GM12878 (cell line): Measurements from ENCODE around the gene HUWE1. TPM values are rescaled to one million over a fixed set of nuclear protein-coding genes. Genes with fewer than 3 reads are reported as not detected.

ENCODE experiments used
- ATAC-seq: fragments of 200-7000 bp; cut with Tn5 transposase; 3 replicates; pipeline ENCODE4 v1.9.1; 2020; ENCODE audit warnings: mild to moderate bottlenecking, moderate library complexity
- BruUV-seq: library from RNA; stranded (reverse); fragments of 400-500 nt; replicated peaks from 2 replicates; lab custom pipeline; 2021; lab: Mats Ljungman, UMichigan
- CTCF ChIA-PET: fragments of 300-600 bp; sonication (Branson Sonifier 250); formaldehyde crosslinking; extraction: SDS; loops from one replicate; lab custom pipeline; 2021; ENCODE audit warnings: inconsistent platforms; lab: Yijun Ruan, JAX
- POLR2A ChIA-PET: fragments of 350-600 bp; formaldehyde crosslinking; extraction: SDS; loops from one replicate; lab custom pipeline; 2021; ENCODE audit warnings: inconsistent platforms; lab: Charles Lee
- RAD21 ChIA-PET: fragments of 300-600 bp; sonication (Branson Sonifier 250); formaldehyde crosslinking; loops from one replicate; lab custom pipeline; 2023; ENCODE audit warnings: antibody characterized with exemption; ENCODE audit not compliant: unreplicated experiment; lab: Charles Lee
- SMC1A ChIA-PET: fragments of 300-600 bp; sonication (Branson Sonifier 250); formaldehyde crosslinking; loops from one replicate; lab custom pipeline; 2023; ENCODE audit not compliant: unreplicated experiment, uncharacterized antibody; lab: Charles Lee
- DNase-seq: peaks from one replicate; pipeline ENCODE4 v3.0.0-alpha.2; 2011; ENCODE audit warnings: low read depth, low spot score
- FAIRE-seq: peaks from 3 replicates; lab custom pipeline; 2011; peaks lifted over from hg19 to GRCh38; lab: Jason Lieb, UNC
- H2AFZ ChIP-seq: 2 replicates; pipeline ENCODE4 v1.6.0; 2011; ENCODE audit warnings: low read depth, low read length, control low read depth; ENCODE audit not compliant: control insufficient read depth
- H3K27ac ChIP-seq: 2 replicates; pipeline ENCODE4 v1.5.1; 2011; ENCODE audit warnings: control low read depth; ENCODE audit not compliant: control insufficient read depth, insufficient read depth
- H3K27me3 ChIP-seq, 2 experiments: replicated peaks in 1 of 2; 2 replicates each; pipeline versions ENCODE4 v1.6.0 to v1.6.1; 2011; ENCODE audit warnings: low read length in 1 of 2; ENCODE audit not compliant: control insufficient read depth in 2 of 2, insufficient read depth in 2 of 2
- H3K36me3 ChIP-seq, 2 experiments: 2 replicates each; pipeline ENCODE4 v1.5.1; 2011; ENCODE audit warnings: low read length in 1 of 2; ENCODE audit not compliant: control insufficient read depth in 2 of 2, insufficient read depth in 2 of 2
- H3K4me1 ChIP-seq: 2 replicates; pipeline ENCODE4 v1.6.1; 2011; ENCODE audit warnings: mild to moderate bottlenecking, low read length, moderate library complexity, mixed read lengths; ENCODE audit not compliant: control insufficient read depth, insufficient read depth
- H3K4me2 ChIP-seq: 2 replicates; pipeline ENCODE4 v1.6.0; 2011; ENCODE audit warnings: control low read depth; ENCODE audit not compliant: control insufficient read depth, insufficient read depth
- H3K4me3 ChIP-seq: fragments of 200-600 bp; sonication (generic); 2 replicates; pipeline ENCODE4 v1.5.1; 2016
- H3K79me2 ChIP-seq: 2 replicates; pipeline ENCODE4 v1.6.0; 2011; ENCODE audit warnings: low read length; ENCODE audit not compliant: control insufficient read depth, insufficient read depth
- H3K9ac ChIP-seq: 2 replicates; pipeline ENCODE4 v1.8.0; 2011; ENCODE audit warnings: low read length, control low read depth, mixed read lengths; ENCODE audit not compliant: control insufficient read depth, insufficient read depth
- H3K9me3 ChIP-seq: replicated peaks from 3 replicates; pipeline ENCODE4 v1.5.1; 2011; ENCODE audit warnings: mild to moderate bottlenecking, low read length; ENCODE audit not compliant: control insufficient read depth, insufficient read depth
- H4K20me1 ChIP-seq: 2 replicates; pipeline ENCODE4 v1.6.0; 2011; ENCODE audit not compliant: control insufficient read depth, insufficient read depth
- BCL11A ChIP-seq: IDR thresholded peaks from 2 replicates; pipeline ENCODE4 v1.6.1; 2011; ENCODE audit warnings: low read depth, low read length
- CBX3 ChIP-seq: fragments of 200-600 bp; sonication (generic); IDR thresholded peaks from 2 replicates; pipeline ENCODE4 v1.6.1; 2016; ENCODE audit warnings: low read depth, borderline replicate concordance
- CREB1 ChIP-seq: IDR thresholded peaks from 2 replicates; pipeline ENCODE4 v1.6.1; 2012; ENCODE audit warnings: low read depth, mild to moderate bottlenecking, inconsistent platforms
- ELK1 ChIP-seq: IDR thresholded peaks from 2 replicates; pipeline ENCODE4 v1.6.1; 2012; ENCODE audit warnings: low read depth, low read length, improper control_type of control experiment
- ESRRA ChIP-seq: IDR thresholded peaks from 2 replicates; pipeline ENCODE4 v1.6.1; 2012; ENCODE audit warnings: mild to moderate bottlenecking, low read length, improper control_type of control experiment
- MTA2 ChIP-seq: fragments of 450-650 bp; IDR thresholded peaks from 2 replicates; pipeline ENCODE4 v1.6.1; 2016; ENCODE audit warnings: low read depth, mild to moderate bottlenecking, moderate library complexity
- MXI1 ChIP-seq: fragments of 150-350 bp; IDR thresholded peaks from 2 replicates; pipeline ENCODE4 v1.6.1; 2011; ENCODE audit warnings: low read depth, mild to moderate bottlenecking, inconsistent platforms, low read length, improper control_type of control experiment
- PAX8 ChIP-seq: fragments of 450-650 bp; IDR thresholded peaks from 2 replicates; pipeline ENCODE4 v1.6.1; 2017; ENCODE audit warnings: mild to moderate bottlenecking, moderate library complexity
- POLR2AphosphoS5 ChIP-seq: IDR thresholded peaks from 2 replicates; pipeline ENCODE4 v1.6.1; 2011; ENCODE audit warnings: mild to moderate bottlenecking, low read length, inconsistent platforms
- POU2F2 ChIP-seq: IDR thresholded peaks from 3 replicates; pipeline ENCODE4 v1.6.1; 2011; ENCODE audit warnings: low read depth, mild to moderate bottlenecking, low read length, borderline replicate concordance
- SIN3A ChIP-seq: IDR thresholded peaks from 2 replicates; pipeline ENCODE4 v1.6.1; 2012; ENCODE audit warnings: low read depth, low read length, improper control_type of control experiment
- SKIL ChIP-seq: fragments of 450-650 bp; IDR thresholded peaks from 2 replicates; pipeline ENCODE4 v1.6.1; 2017; ENCODE audit warnings: mild to moderate bottlenecking, low read depth, inconsistent platforms; ENCODE audit not compliant: poor library complexity, severe bottlenecking
- STAT3 ChIP-seq: IDR thresholded peaks from 2 replicates; pipeline ENCODE4 v1.6.1; 2011; ENCODE audit warnings: low read depth, low read length, improper control_type of control experiment
- TCF7 ChIP-seq: IDR thresholded peaks from 2 replicates; pipeline ENCODE4 v1.6.1; 2014; ENCODE audit warnings: antibody characterized with exemption, borderline replicate concordance
- ZBED1 ChIP-seq: IDR thresholded peaks from 2 replicates; pipeline ENCODE4 v1.6.1; 2016; ENCODE audit warnings: borderline replicate concordance
- ZBTB11 ChIP-seq: fragments of 450-650 bp; formaldehyde crosslinking; IDR thresholded peaks from 2 replicates; pipeline ENCODE4 v1.5.0; 2022; ENCODE audit warnings: mild to moderate bottlenecking, missing genetic modification characterization
- ZNF217 ChIP-seq: fragments of 450-650 bp; IDR thresholded peaks from 2 replicates; pipeline ENCODE4 v1.6.1; 2017; ENCODE audit warnings: antibody characterized with exemption, mild to moderate bottlenecking
- WGBS: methylation state at CpG from one replicate; pipeline ENCODE4 v1.1.6; 2016; ENCODE audit warnings: low lambda C conversion rate; ENCODE audit not compliant: insufficient replicate concordance, insufficient coverage; ENCODE audit errors: missing lambda C conversion rate; 5-methylcytosine and 5-hydroxymethylcytosine counted together
- in situ Hi-C: fragments of 300-500 bp; cut with MboI; formaldehyde crosslinking; loops from 9 replicates; pipeline ENCODE4 v1.14.3; 2018; ENCODE audit warnings: mixed read lengths
- intact Hi-C: fragments of 100-400 bp; cut with micrococcal nuclease; formaldehyde crosslinking; loops from one replicate; pipeline ENCODE4 v1.14.2; 2022; ENCODE audit not compliant: unreplicated experiment
- polyA plus RNA-seq, 11 experiments: library from polyadenylated mRNA; depleted of rRNA in 4 of 11; unstranded in 6 of 11; stranded (reverse) in 5 of 11; fragments of >200 nt; fragmentation: Nextera tagmentation in 4 of 11; fragmentation: Illumina TruSeq in 1 of 11; extraction: Ambion mirVana in 4 of 11; extraction: Trizol in 1 of 11; gene quantifications; 1 replicate in 1 of 11; 2 replicates in 10 of 11; pipeline versions ENCODE4 v1.2.1 to v1.2.3, GENCODE V29; 2011 to 2016; ENCODE audit warnings: inconsistent platforms in 2 of 11, missing spikeins in 2 of 11, low read depth in 1 of 11
- total RNA-seq, 4 experiments: library from RNA; depleted of rRNA in 3 of 4; stranded (reverse); fragments of >200 nt in 3 of 4; fragmentation: Illumina TruSeq in 1 of 4; extraction: Trizol in 1 of 4; gene quantifications; 2 replicates each; pipeline versions ENCODE4 v1.2.1 to v1.2.3, GENCODE V29; 2013 to 2021

Gene HUWE1
- total and polyA plus RNA-seq, 10 of the 15 experiments (the other 5 are each of a cell fraction or from before 2014, with no cell fraction given), result 35.9 to 280 (median 100) TPM

DNA sequence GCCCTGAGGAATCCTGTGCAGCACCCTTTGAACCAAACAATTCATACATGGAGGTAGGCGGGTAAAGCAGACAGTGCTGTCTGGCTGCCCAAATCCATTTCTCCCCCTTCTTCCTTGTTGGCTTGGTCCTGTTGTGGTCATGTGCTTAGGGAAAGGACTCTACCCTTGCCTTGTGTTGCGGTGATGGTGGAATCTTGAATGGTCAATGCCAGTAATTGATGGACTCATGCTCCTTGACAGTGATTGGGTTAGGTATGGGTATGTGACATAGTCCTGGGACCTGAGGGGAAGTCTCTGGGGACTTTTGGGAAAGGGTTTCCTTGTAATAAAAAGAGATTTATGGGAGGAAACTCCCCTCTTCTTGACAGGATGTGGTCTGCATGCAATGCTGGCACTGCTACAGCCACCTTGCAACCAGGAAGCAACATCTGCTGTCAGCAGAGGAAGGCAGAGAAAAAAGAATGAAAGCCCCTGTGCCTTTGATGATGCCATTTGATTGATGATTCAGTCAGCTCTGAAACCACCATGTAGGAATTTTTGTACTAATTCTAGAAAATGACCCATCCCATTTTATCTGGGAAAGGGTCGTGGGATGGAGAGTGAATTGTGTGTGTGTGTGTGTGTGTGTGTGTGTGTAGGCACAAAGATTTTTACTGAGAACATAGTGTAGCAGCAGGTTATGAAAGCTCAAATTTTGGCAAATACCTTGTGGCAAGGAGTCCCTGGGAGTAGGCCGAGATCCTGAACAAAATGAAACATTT lies 30.0 kb upstream of the HUWE1 start:
- intact Hi-C loops (loop anchor here (5.0 kb wide), 1 partner anchor 51 kb away; no protein-coding TSS in a partner anchor), in situ Hi-C loops (no loop called here)
- peak overlapping the region; percentile 84 for H3K27ac ChIP-seq
- H3K79me2 ChIP-seq, result peaks cover 19% of the 10 kb centered on the region
- ChIA-PET SMC1A (interaction anchor here (0.7 to 7.6 kb wide), 15 partner anchors 11 to 115 kb away, joined by 3 to 75 read pairs (median 7); partner anchors contain the start of gene HUWE1), RAD21 (interaction anchor here (1.0 to 4.4 kb wide), 10 partner anchors 11 to 52 kb away, joined by 3 to 51 read pairs (median 6); partner anchors contain the start of gene HUWE1), POLR2A (interaction anchor here (0.5 to 8.7 kb wide), 10 partner anchors 9 to 113 kb away, joined by 3 to 133 read pairs (median 4); partner anchors contain the start of gene HUWE1), CTCF (interaction anchor here (0.5 to 5.2 kb wide), 10 partner anchors 9 to 122 kb away, joined by 3 to 41 read pairs (median 6); partner anchors contain the start of gene HUWE1)
- H3K9me3 ChIP-seq, result no peaks in the 10 kb centered on the region; the same call in 2 of the 3 replicates
- WGBS, result 17% methylated on average over 4 of the region's 4 CpGs
- H3K9ac ChIP-seq, result peak overlapping the region; percentile 73
- H4K20me1 ChIP-seq, result no peaks in the 10 kb centered on the region
- no peaks in the 10 kb centered on the region for H3K27me3 ChIP-seq
- FAIRE-seq (no peak), ATAC-seq (peak; percentile 51), DNase-seq (peak; percentile 87)
- peak overlapping the region; percentile 64 for H3K4me2 ChIP-seq
- peaks cover 19% of the 10 kb centered on the region for H3K4me1 ChIP-seq
- peak overlapping the region; percentile 16 for H2AFZ ChIP-seq
- H3K4me3 ChIP-seq, result peak overlapping the region; percentile 60; the same call in 1 of the 2 replicates
- BruUV-seq, result no TSS peak
- H3K36me3 ChIP-seq, result no peaks in the 10 kb centered on the region
- TF ChIP-seq PAX8 (no peak), MXI1 (peak; percentile 41; the same call in 1 of the 2 replicates), POLR2AphosphoS5 (peak; percentile 76), ZBTB11 (CRISPR knock-in tag) (no peak), ZBED1 (peak; percentile 75; the same call in 1 of the 2 replicates), BCL11A (peak; percentile 36; the same call in 1 of the 2 replicates), ESRRA (no peak), POU2F2 (0 out of 3 replicates have a peak, but pooled peaks have one; percentile 7), ZNF217 (no peak), MTA2 (peak; percentile 79), ELK1 (no peak), CREB1 (peak; percentile 59; the same call in 1 of the 2 replicates), SIN3A (no peak), SKIL (peak; percentile 66), CBX3 (no peak), TCF7 (peak; percentile 78), STAT3 (no peak)
